SU-DHL-6 (cell line): ENCODE measurements around the gene KRTAP10-11.

Experiments
- H2AFZ ChIP-seq: fragments of 200-600 bp; sonication (generic); 2 replicates; pipeline ENCODE4 v1.6.1; 2014; ENCODE audit warnings: low read depth, mild to moderate bottlenecking, moderate library complexity, mixed read lengths, antibody characterized with exemption, low read length; ENCODE audit not compliant: severe bottlenecking
- H3F3A ChIP-seq: fragments of 200-600 bp; shearing (Covaris generic); 2 replicates; pipeline ENCODE4 v1.6.0; 2016; ENCODE audit warnings: antibody characterized with exemption, mild to moderate bottlenecking; ENCODE audit not compliant: insufficient read depth
- H3K27ac ChIP-seq: fragments of 200-600 bp; sonication (generic); 2 replicates; pipeline ENCODE4 v1.5.1; 2016; ENCODE audit warnings: low read depth, mild to moderate bottlenecking, low read length, moderate library complexity, mixed read lengths
- H3K27me3 ChIP-seq: fragments of 200-600 bp; sonication (generic), shearing (Covaris generic); 2 replicates; pipeline ENCODE4 v1.6.0; 2014; ENCODE audit warnings: mild to moderate bottlenecking, low read length
- H3K36me3 ChIP-seq: fragments of 200-600 bp; sonication (generic); 2 replicates; pipeline ENCODE4 v1.6.1; 2014; ENCODE audit warnings: mild to moderate bottlenecking, low read length, mixed read lengths
- H3K4me2 ChIP-seq: fragments of 300-600, 200-600 bp; shearing (Covaris generic), sonication (generic); 2 replicates; pipeline ENCODE4 v1.6.0; 2014; ENCODE audit warnings: low read length, low read depth, mild to moderate bottlenecking; ENCODE audit not compliant: poor library complexity, severe bottlenecking
- H3K4me3 ChIP-seq: fragments of 200-600 bp; sonication (generic); 2 replicates; pipeline ENCODE4 v1.5.1; 2014; ENCODE audit warnings: antibody characterized with exemption, low read length, mild to moderate bottlenecking, mixed read lengths; ENCODE audit not compliant: insufficient read depth, poor library complexity, severe bottlenecking
- H3K79me2 ChIP-seq: fragments of 200-600 bp; sonication (generic); 2 replicates; pipeline ENCODE4 v1.6.1; 2014; ENCODE audit warnings: mild to moderate bottlenecking, low read length, moderate library complexity; ENCODE audit not compliant: insufficient read depth
- H3K9ac ChIP-seq: fragments of 200-600 bp; sonication (generic); 2 replicates; pipeline ENCODE4 v1.7.0; 2014; ENCODE audit warnings: mild to moderate bottlenecking, low read length
- H3K9me2 ChIP-seq: fragments of 200-600 bp; sonication (generic); replicated peaks from 2 replicates; pipeline ENCODE4 v1.6.1; 2014; ENCODE audit warnings: low read length; ENCODE audit not compliant: insufficient read depth
- H3K9me3 ChIP-seq: fragments of 200-600 bp; sonication (generic); 2 replicates; pipeline ENCODE4 v1.6.1; 2014; ENCODE audit warnings: low read length, mixed read lengths; ENCODE audit not compliant: insufficient read depth
- H4K20me1 ChIP-seq: fragments of 200-600 bp; sonication (generic); 2 replicates; pipeline ENCODE4 v1.6.1; 2014; ENCODE audit warnings: low read depth, mild to moderate bottlenecking, antibody characterized with exemption, low read length, moderate library complexity, mixed read lengths
- EZH2phosphoT487 ChIP-seq: fragments of 200-600 bp; sonication (generic), shearing (Covaris generic); conservative IDR thresholded peaks from 2 replicates; pipeline ENCODE4 v1.6.1; 2018; ENCODE audit warnings: mild to moderate bottlenecking, antibody characterized with exemption, low read length, moderate library complexity, mixed read lengths
- TF ChIP-seq, protein P1 (sequence below): fragments of 200-600 bp; sonication (generic); IDR thresholded peaks from one replicate; pipeline ENCODE4 v1.5.1; 2017; ENCODE audit warnings: antibody characterized with exemption, mild to moderate bottlenecking, low read length, moderate library complexity; ENCODE audit not compliant: insufficient read depth, poor library complexity, severe bottlenecking

Gene KRTAP10-11

DNA sequence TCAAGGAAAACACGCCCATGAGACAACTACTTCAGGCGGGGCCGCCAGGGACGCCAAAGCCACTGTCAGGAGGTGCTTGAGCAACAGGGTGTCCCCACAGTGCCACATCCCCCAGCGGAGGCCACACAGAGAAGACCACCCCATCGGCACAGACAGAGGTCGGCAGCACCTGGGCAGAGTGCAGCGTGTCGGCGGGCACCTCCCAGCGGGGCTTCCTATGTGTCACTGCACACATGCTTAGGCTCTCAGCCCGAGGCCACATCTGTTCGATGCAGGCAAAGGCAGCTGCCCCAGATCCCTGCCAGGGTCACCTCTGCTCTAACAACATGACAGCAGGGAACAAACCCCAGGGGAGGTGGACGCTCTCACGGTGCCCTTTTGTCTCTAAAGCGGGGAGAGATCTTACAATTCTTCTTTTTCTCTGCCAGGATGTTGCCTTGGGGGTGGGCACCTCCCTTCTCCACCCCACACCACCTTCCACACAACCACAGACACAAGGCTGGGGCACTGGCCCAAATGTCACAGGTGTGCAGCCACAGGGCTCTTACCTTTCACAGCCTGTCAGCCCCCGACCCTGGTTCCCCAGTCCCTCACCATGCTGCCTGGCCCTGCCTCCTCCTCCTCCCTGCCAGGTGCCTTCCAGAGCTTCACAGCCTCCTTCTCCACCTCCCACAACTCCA lies 30.2 kb upstream of the KRTAP10-11 start:
- H3K9me3 ChIP-seq = no peaks in the 10 kb centered on the region; the same call in 1 of the 2 replicates
- H3K9me2 ChIP-seq = no peaks in the 10 kb centered on the region
- no peaks in the 10 kb centered on the region for H4K20me1 ChIP-seq
- H3K9ac ChIP-seq = no peak overlapping the region
- no peaks in the 10 kb centered on the region for H3K27me3 ChIP-seq
- H3F3A ChIP-seq = no peaks in the 10 kb centered on the region
- no peak overlapping the region for H3K4me3 ChIP-seq
- H3K36me3 ChIP-seq = no peaks in the 10 kb centered on the region
- no peak overlapping the region for H3K27ac ChIP-seq
- H2AFZ ChIP-seq = no peak overlapping the region
- H3K79me2 ChIP-seq = no peaks in the 10 kb centered on the region
- TF ChIP-seq EZH2phosphoT487 = no peak
- no peak overlapping the region for H3K4me2 ChIP-seq

DNA sequence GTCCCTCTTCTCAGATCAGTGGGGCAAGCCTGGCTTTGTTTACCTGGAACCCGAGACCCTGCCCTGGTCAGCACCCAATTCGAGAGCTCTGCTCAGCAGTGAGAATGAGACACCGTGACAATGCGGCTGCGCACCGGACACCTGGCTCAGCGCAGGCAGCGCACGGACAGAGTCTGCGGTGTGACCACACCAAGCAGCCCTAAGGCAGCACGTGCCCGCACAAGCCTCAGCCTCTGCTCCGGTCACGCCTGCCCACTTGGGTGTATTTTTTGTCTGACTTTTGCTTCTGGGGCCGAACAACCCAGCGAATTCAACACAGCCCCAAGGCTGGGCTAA lies 29.7 kb upstream of the KRTAP10-11 start:
- H3K9me2 ChIP-seq = no peaks in the 10 kb centered on the region
- H3K27me3 ChIP-seq = no peaks in the 10 kb centered on the region
- H2AFZ ChIP-seq = no peak overlapping the region
- no peaks in the 10 kb centered on the region; the same call in 1 of the 2 replicates for H3K9me3 ChIP-seq
- H3K27ac ChIP-seq = no peak overlapping the region
- no peaks in the 10 kb centered on the region for H3K79me2 ChIP-seq
- TF ChIP-seq, protein P1, sequence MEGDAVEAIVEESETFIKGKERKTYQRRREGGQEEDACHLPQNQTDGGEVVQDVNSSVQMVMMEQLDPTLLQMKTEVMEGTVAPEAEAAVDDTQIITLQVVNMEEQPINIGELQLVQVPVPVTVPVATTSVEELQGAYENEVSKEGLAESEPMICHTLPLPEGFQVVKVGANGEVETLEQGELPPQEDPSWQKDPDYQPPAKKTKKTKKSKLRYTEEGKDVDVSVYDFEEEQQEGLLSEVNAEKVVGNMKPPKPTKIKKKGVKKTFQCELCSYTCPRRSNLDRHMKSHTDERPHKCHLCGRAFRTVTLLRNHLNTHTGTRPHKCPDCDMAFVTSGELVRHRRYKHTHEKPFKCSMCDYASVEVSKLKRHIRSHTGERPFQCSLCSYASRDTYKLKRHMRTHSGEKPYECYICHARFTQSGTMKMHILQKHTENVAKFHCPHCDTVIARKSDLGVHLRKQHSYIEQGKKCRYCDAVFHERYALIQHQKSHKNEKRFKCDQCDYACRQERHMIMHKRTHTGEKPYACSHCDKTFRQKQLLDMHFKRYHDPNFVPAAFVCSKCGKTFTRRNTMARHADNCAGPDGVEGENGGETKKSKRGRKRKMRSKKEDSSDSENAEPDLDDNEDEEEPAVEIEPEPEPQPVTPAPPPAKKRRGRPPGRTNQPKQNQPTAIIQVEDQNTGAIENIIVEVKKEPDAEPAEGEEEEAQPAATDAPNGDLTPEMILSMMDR = no peak
- TF ChIP-seq EZH2phosphoT487 = no peak
- H3F3A ChIP-seq = no peaks in the 10 kb centered on the region
- H4K20me1 ChIP-seq = no peaks in the 10 kb centered on the region
- H3K4me2 ChIP-seq = no peak overlapping the region
- no peak overlapping the region for H3K4me3 ChIP-seq
- no peak overlapping the region for H3K9ac ChIP-seq
- H3K36me3 ChIP-seq = no peaks in the 10 kb centered on the region

- Histone ChIP-seq H3K9ac (no peak overlapping the region), H3K27me3 (no peaks in the 10 kb centered on the region), H4K20me1 (no peaks in the 10 kb centered on the region), H3K9me2 (no peaks in the 10 kb centered on the region), H3K4me2 (no peak overlapping the region), H3K36me3 (no peaks in the 10 kb centered on the region), H3F3A (no peaks in the 10 kb centered on the region), H2AFZ (no peak overlapping the region), H3K27ac (no peak overlapping the region), H3K4me3 (no peak overlapping the region), H3K79me2 (no peaks in the 10 kb centered on the region), H3K9me3 (no peaks in the 10 kb centered on the region; the same call in 1 of the 2 replicates)
- TF ChIP-seq, protein P1 = no peak
- TF ChIP-seq EZH2phosphoT487 = no peak
These were observed 29.1 kb upstream of the KRTAP10-11 start for GRCh38 chr21:44617071-44617501.

DNA sequence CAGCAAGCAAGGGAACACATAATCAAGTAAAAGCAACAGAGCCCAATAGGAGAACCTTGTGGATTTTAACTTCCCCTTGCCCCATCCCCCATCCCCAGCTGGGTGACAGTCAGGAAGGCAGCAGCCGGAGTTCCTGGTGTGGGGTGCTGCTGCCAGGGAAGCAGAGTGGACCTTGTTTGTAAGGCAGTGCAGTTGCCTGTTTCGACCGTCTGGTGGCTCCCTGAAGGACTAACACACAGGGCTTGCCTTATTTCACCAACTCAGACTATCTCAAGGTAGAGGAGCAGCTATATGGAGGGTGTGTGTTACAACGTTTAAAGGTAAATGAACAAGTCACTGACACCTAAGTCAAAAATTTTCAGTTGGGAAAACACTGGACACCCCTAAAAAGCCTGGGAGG lies 27.7 kb upstream of the KRTAP10-11 start:
- H3K27ac ChIP-seq = peak overlapping the region; percentile 10; the same call in 1 of the 2 replicates
- H3K9ac ChIP-seq = no peak overlapping the region
- no peaks in the 10 kb centered on the region for H3K27me3 ChIP-seq
- no peaks in the 10 kb centered on the region for H4K20me1 ChIP-seq
- H3K9me3 ChIP-seq = no peaks in the 10 kb centered on the region; the same call in 1 of the 2 replicates
- H3K4me3 ChIP-seq = no peak overlapping the region
- H3K9me2 ChIP-seq = no peaks in the 10 kb centered on the region
- H3K4me2 ChIP-seq = peak overlapping the region; percentile 13
- no peaks in the 10 kb centered on the region for H3K36me3 ChIP-seq
- peak overlapping the region; percentile 55 for H2AFZ ChIP-seq
- H3F3A ChIP-seq = no peaks in the 10 kb centered on the region
- H3K79me2 ChIP-seq = no peaks in the 10 kb centered on the region
- TF ChIP-seq, protein P1 = peak; percentile 13
- no peak for TF ChIP-seq EZH2phosphoT487
